Ovary (tissue), 3 donors: ENCODE data around the gene HIBADH.

Source experiments
- EP300 ChIP-seq: sonication (generic); formaldehyde crosslinking; IDR thresholded peaks from one replicate; pipeline ENCODE4 v1.6.1; 2017; ENCODE audit warnings: antibody characterized with exemption
- POLR2A ChIP-seq: fragments of 450-650 bp; IDR thresholded peaks from one replicate; pipeline ENCODE4 v1.6.1; 2017; ENCODE audit warnings: antibody characterized with exemption, mild to moderate bottlenecking, moderate library complexity
- TF ChIP-seq, protein P1 (sequence below), 3 donors: fragments of 450-650 bp in 2 of 3; fragments of 200-600 bp in 1 of 3; IDR thresholded peaks; one replicate each; pipeline versions ENCODE4 v1.5.1 to v1.8.0; 2016 to 2022; ENCODE audit warnings: antibody characterized with exemption in 3 of 3, mild to moderate bottlenecking in 1 of 3
- donor health status: DM: no; HTN: no; CAD: no.

DNA sequence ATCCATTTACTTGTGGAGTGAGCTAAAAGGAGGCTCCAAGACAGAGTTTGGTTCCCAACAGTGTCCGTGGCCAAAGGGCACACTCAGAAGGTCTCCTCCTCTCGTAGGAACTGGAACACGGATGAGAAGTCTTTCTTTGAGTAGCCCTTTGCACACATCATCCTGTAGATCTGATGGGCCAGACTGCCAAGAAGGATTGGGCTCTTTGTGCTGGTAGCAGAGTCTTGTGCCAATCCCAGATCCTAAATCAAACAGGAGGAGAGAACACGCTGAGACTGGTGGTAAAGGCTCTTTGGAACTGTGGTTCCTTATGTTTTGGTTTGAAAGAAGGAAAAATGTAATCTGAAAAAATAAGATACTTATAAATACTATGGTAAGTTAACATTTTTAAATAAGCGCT is 136.6 kb downstream of the HIBADH start:
- TF ChIP-seq EP300, result no peak
- TF ChIP-seq, protein P1, sequence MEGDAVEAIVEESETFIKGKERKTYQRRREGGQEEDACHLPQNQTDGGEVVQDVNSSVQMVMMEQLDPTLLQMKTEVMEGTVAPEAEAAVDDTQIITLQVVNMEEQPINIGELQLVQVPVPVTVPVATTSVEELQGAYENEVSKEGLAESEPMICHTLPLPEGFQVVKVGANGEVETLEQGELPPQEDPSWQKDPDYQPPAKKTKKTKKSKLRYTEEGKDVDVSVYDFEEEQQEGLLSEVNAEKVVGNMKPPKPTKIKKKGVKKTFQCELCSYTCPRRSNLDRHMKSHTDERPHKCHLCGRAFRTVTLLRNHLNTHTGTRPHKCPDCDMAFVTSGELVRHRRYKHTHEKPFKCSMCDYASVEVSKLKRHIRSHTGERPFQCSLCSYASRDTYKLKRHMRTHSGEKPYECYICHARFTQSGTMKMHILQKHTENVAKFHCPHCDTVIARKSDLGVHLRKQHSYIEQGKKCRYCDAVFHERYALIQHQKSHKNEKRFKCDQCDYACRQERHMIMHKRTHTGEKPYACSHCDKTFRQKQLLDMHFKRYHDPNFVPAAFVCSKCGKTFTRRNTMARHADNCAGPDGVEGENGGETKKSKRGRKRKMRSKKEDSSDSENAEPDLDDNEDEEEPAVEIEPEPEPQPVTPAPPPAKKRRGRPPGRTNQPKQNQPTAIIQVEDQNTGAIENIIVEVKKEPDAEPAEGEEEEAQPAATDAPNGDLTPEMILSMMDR (IDR thresholded peaks at IDR 0.05), result no peak
- no peak for TF ChIP-seq POLR2A
